Ovary (tissue), 3 donors: ENCODE data around the gene RABL2B.

Experiments used
- CTCF ChIP-seq, 3 donors: fragments of 450-650 bp in 2 of 3; fragments of 200-600 bp in 1 of 3; IDR thresholded peaks; one replicate each; pipeline versions ENCODE4 v1.5.1 to v1.8.0; 2016 to 2022; ENCODE audit warnings: antibody characterized with exemption in 3 of 3, mild to moderate bottlenecking in 1 of 3
- EP300 ChIP-seq: sonication (generic); formaldehyde crosslinking; IDR thresholded peaks from one replicate; pipeline ENCODE4 v1.6.1; 2017; ENCODE audit warnings: antibody characterized with exemption
- POLR2A ChIP-seq: fragments of 450-650 bp; IDR thresholded peaks from one replicate; pipeline ENCODE4 v1.6.1; 2017; ENCODE audit warnings: antibody characterized with exemption, mild to moderate bottlenecking, moderate library complexity
- donor health status: DM: no; HTN: no; CAD: no.

- TF ChIP-seq EP300 (no peak), CTCF (IDR thresholded peaks at IDR 0.05) (no peak), POLR2A (no peak)
Observed at GRCh38 chr22:50723991-50724390, 59.4 kb downstream of the RABL2B start.
